Thoracic aorta (tissue), 2 donors: Measurements from ENCODE around the gene DHRS3. TPM values are rescaled to one million over a fixed set of nuclear protein-coding genes. Genes with fewer than 3 reads are reported as not detected.
A peak's percentile ranks its signal among the peaks of the same experiment; 100 is the strongest.

Experiments
- ATAC-seq: fragments of 150-250 bp; one replicate; pipeline ENCODE4 v1.8.0; 2017; ENCODE audit warnings: low read depth; ENCODE audit not compliant: insufficient number of reproducible peaks, low FRiP score
- DNase-seq: peaks from one replicate; pipeline ENCODE4 v3.0.0-alpha.2; 2020; ENCODE audit warnings: low spot score
- H3K27ac ChIP-seq, 2 donors: fragments of 200-600 bp; sonication (generic); 1 replicate in 1 of 2; 2 replicates in 1 of 2; pipeline ENCODE4 v1.5.1; 2016; ENCODE audit warnings: mild to moderate bottlenecking in 2 of 2, moderate library complexity in 2 of 2
- H3K27me3 ChIP-seq: fragments of 200-600 bp; sonication (generic); replicated peaks from 2 replicates; pipeline ENCODE4 v1.6.0; 2016; ENCODE audit warnings: mild to moderate bottlenecking; ENCODE audit not compliant: insufficient read depth
- H3K36me3 ChIP-seq: fragments of 200-600 bp; sonication (generic); one replicate; pipeline ENCODE4 v1.5.1; 2016
- H3K4me1 ChIP-seq, 2 donors: fragments of 200-600 bp; sonication (generic); 1 replicate in 1 of 2; 2 replicates in 1 of 2; pipeline versions ENCODE4 v1.5.1 to v1.6.0; 2016; ENCODE audit warnings: low read depth in 2 of 2, mild to moderate bottlenecking in 1 of 2; ENCODE audit not compliant: control insufficient read depth in 1 of 2
- H3K4me3 ChIP-seq: fragments of 200-600 bp; sonication (generic); 2 replicates; pipeline ENCODE4 v1.5.1; 2016; ENCODE audit warnings: mild to moderate bottlenecking
- H3K9me3 ChIP-seq: fragments of 200-600 bp; sonication (generic); 2 replicates; pipeline ENCODE4 v1.5.1; 2016
- CTCF ChIP-seq: fragments of 200-600 bp; sonication (generic); IDR thresholded peaks from one replicate; pipeline ENCODE4 v1.5.1; 2019; ENCODE audit warnings: antibody characterized with exemption
- total RNA-seq, 2 donors: library from RNA; depleted of rRNA; stranded (reverse); fragments of >200 nt; gene quantifications; one replicate each; pipeline versions ENCODE4 v1.1.0 to v1.2.3, GENCODE V29; 2016

The DHRS3 gene
- total RNA-seq, 2 donors from 2014 or later, result 65.9 to 150 TPM

- H3K36me3 ChIP-seq, result no peaks in the 10 kb centered on the region
- TF ChIP-seq CTCF, result no peak
- peak overlapping the region; percentile 18 for H3K4me3 ChIP-seq
- H3K27me3 ChIP-seq, result no peaks in the 10 kb centered on the region
- no peaks in the 10 kb centered on the region for H3K9me3 ChIP-seq
- peaks cover 12 to 43% of the 10 kb centered on the region in 2 donors for H3K4me1 ChIP-seq
- H3K27ac ChIP-seq, result peak overlapping the region; percentile 89 to 92
- DNase-seq (no peak), ATAC-seq (no peak)
Measured at GRCh38 chr1:12622506-12622905, 4.5 kb upstream of the DHRS3 start.

DNA sequence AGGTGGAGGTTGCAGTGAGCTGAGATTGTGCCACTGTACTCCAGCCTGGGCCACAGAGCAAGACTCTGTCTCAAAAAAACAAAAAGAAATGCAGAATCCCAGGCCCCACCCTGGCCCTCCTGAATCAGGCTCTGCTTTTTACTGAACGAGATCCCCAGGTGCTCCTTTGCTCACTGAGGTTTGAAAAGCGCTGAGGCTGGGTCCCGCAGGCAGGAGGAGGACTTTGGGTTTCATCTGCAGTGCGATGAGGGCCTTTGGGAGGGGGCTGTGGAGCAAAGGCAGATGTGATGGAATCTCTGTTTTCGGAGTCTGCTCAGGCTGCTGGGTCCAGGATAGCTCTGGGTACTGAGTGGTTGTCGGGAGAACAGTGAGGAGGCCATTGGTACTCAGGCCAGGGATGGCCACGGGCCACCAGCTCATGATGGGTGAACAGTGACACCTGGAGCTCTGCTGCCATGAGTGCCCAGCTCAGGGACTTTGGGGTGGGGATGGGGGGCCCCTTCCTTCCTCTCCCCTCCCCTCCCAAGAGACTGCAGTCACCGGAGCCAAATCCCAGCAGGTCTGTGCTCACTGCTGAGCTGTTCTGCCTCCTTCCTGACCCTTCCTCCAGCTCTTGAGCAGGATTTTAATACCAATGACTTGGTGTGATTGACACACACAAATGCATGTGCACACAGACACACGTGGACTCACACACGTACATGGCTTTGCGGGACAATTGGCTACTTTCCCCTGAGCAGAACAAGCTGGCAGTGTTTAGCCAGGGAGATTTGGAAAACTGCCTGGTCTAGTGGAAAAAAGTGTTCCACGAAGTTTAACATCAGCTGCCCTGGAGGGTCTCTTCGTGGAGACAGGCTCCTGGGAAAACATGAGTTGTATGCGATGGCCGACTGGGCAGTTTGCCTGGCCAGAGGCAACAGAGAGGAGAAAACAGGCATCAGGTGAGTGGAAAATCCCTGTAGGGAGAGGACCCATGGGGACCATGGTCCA lies 3.6 kb upstream of the DHRS3 start:
- no peak for TF ChIP-seq CTCF
- ATAC-seq (no peak), DNase-seq (no peak)
- Histone ChIP-seq H3K27me3 (no peaks in the 10 kb centered on the region), H3K9me3 (no peaks in the 10 kb centered on the region), H3K36me3 (no peaks in the 10 kb centered on the region), H3K27ac (peak overlapping the region; percentile 89 to 92), H3K4me1 (peaks cover 12 to 43% of the 10 kb centered on the region in 2 donors), H3K4me3 (peak overlapping the region; percentile 18)

DNA sequence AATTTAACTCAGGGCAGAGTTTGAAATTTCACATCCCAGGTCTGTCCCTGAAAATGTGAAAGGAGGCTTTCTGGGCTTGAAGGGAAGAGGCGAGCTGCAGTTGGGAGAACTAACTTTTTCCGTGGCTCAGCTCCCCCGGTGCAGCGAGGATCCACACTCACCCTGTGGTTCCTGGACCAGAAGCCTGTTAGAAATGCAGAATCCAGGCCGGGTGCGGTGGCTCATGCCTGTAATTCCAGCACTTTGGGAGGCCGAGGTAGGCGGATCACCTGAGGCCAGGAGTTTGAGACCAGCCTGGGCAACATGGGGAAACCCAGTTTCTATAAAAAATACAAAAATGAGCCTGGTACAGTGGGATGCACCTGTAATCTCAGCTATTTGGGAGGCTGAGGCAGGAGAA lies 2.9 kb upstream of the DHRS3 start:
- Histone ChIP-seq H3K4me1 (peaks cover 12 to 43% of the 10 kb centered on the region in 2 donors), H3K36me3 (no peaks in the 10 kb centered on the region), H3K9me3 (no peaks in the 10 kb centered on the region), H3K27me3 (no peaks in the 10 kb centered on the region), H3K27ac (peak overlapping the region; percentile 92 to 98), H3K4me3 (no peak overlapping the region)
- ATAC-seq, result no peak
- TF ChIP-seq CTCF, result no peak
- no peak for DNase-seq

DNA sequence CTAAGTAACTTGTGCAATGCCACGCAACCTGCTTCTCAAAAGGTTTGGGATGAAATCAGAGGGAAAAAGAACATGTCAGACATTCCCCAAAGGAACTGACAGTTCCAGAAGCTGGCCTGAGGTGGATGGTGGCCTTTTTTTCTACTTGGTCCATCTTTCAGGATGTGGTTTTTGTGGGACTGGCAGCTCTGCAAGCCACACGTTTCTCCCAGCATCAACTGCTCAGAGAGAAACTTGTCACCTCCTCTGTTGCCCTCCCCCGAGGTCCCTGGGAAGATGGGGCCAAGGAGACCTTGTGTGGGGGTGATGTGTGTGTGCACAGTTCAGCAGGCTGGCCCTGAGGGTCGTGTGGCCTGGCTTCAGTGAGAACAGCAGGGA lies 2.5 kb upstream of the DHRS3 start:
- H3K27ac ChIP-seq, result peak overlapping the region; percentile 92 to 98
- peak overlapping the region; percentile 90 for H3K4me3 ChIP-seq
- H3K4me1 ChIP-seq, result peaks cover 12 to 43% of the 10 kb centered on the region in 2 donors
- no peaks in the 10 kb centered on the region for H3K36me3 ChIP-seq
- DNase-seq, result no peak
- ATAC-seq, result no peak
- no peak for TF ChIP-seq CTCF
- H3K27me3 ChIP-seq, result no peaks in the 10 kb centered on the region
- H3K9me3 ChIP-seq, result no peaks in the 10 kb centered on the region

DNA sequence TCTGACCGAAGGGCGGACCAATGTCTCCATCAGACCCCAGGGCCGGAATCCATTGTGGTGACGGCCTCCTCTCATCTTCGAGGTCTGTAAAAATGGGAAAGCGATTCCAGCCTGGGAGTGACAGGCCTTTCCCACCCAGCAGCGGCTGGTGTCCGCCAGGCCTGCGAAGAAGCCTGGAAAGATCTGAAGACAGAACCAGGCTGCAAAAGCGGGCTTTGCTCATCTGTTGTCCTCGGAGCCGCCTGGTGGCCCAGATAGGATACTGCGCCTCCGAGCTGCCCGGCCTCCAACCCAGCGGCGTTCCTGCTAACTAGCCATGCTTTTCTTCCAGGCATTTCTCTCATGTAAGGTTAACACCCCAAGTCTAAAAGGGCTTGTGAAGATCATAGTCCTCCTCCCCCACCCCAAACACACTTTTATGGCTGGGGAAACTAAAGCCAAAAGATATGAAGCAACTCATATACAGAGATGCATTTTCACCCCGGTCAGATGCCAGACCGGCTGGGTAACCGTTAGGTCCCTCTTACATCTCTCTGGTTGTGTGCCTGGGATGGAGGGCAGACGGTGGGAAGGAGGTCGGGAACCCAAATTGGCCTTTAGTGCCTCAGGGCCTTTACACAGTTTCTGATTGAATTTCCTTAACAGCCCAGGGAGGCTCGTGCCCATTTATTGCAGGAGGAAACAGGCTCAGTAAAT lies 1.9 kb upstream of the DHRS3 start:
- peak overlapping the region; percentile 90 for H3K4me3 ChIP-seq

More for the DNA sequence above, 1.9 kb upstream of the DHRS3 start:
- no peak for DNase-seq
- TF ChIP-seq CTCF, result peak; percentile 98
- H3K27ac ChIP-seq, result peak overlapping the region; percentile 92 to 98
- no peaks in the 10 kb centered on the region for H3K36me3 ChIP-seq
- no peak for ATAC-seq
- H3K9me3 ChIP-seq, result no peaks in the 10 kb centered on the region
- H3K4me1 ChIP-seq, result peaks cover 15 to 45% of the 10 kb centered on the region in 2 donors
- no peaks in the 10 kb centered on the region for H3K27me3 ChIP-seq
